H1 (cell line): ENCODE measurements around the gene ME1. TPM values are rescaled to one million over a fixed set of nuclear protein-coding genes. Genes with fewer than 3 reads are reported as not detected.
"Not testable (repeated sequence)": the region's sequence is repeated elsewhere in the genome, so short reads cannot be mapped to it uniquely, and the experiment has no call there.

Experiments
- CTCF ChIA-PET: fragments of 300-600 bp; sonication (Branson Sonifier 250); formaldehyde crosslinking; loops from one replicate; lab custom pipeline; 2021; ENCODE audit not compliant: partially characterized antibody; lab: Charles Lee
- POLR2A ChIA-PET: fragments of 300-600 bp; sonication (Branson Sonifier 250); formaldehyde crosslinking; loops from one replicate; lab custom pipeline; 2021; ENCODE audit warnings: inconsistent platforms; ENCODE audit not compliant: partially characterized antibody; lab: Charles Lee
- DNase-seq, 2 experiments: peaks; one replicate each; pipeline versions ENCODE4 v3.0.0 to v3.0.0-alpha.2; 2010 to 2022; ENCODE audit warnings: low spot score in 2 of 2, low read depth in 1 of 2, mixed read lengths in 1 of 2
- FAIRE-seq: peaks from 2 replicates; lab custom pipeline; 2011; peaks lifted over from hg19 to GRCh38; lab: Jason Lieb, UNC
- H2AFZ ChIP-seq: 2 replicates; pipeline ENCODE4 v1.8.1; 2012; ENCODE audit warnings: low read length, inconsistent platforms
- H2AK5ac ChIP-seq: 2 replicates; pipeline ENCODE4 v1.6.1; 2013; ENCODE audit warnings: low read depth, low read length
- H2BK120ac ChIP-seq: replicated peaks from 2 replicates; pipeline ENCODE3; 2013; ENCODE audit warnings: low read depth, low read length, inconsistent platforms
- H2BK12ac ChIP-seq: 2 replicates; pipeline ENCODE4 v1.6.1; 2013; ENCODE audit warnings: low read depth, low read length
- H2BK15ac ChIP-seq: 2 replicates; pipeline ENCODE4 v1.6.1; 2013; ENCODE audit warnings: low read length
- H2BK20ac ChIP-seq: 2 replicates; pipeline ENCODE4 v1.6.1; 2013; ENCODE audit warnings: low read length
- H2BK5ac ChIP-seq: 2 replicates; pipeline ENCODE4 v1.6.1; 2013; ENCODE audit warnings: low read depth, low read length
- H3K14ac ChIP-seq: 2 replicates; pipeline ENCODE4 v1.6.1; 2013; ENCODE audit warnings: inconsistent platforms; ENCODE audit not compliant: insufficient read length
- H3K18ac ChIP-seq: 2 replicates; pipeline ENCODE4 v1.6.1; 2013; ENCODE audit warnings: low read length; ENCODE audit errors: extremely low read depth
- H3K23ac ChIP-seq: 2 replicates; pipeline ENCODE4 v1.6.1; 2013; ENCODE audit warnings: inconsistent platforms; ENCODE audit not compliant: insufficient read length
- H3K23me2 ChIP-seq: 2 replicates; pipeline ENCODE4 v1.6.1; 2013; ENCODE audit warnings: low read depth, low read length
- H3K27ac ChIP-seq: 2 replicates; pipeline ENCODE4 v1.6.1; 2011; ENCODE audit warnings: low read depth, low read length, inconsistent platforms
- H3K27me3 ChIP-seq, 4 experiments: replicated peaks in 1 of 4; 1 replicate in 1 of 4; 2 replicates in 3 of 4; pipeline versions ENCODE4 v1.6.1 to v1.8.1; 2011 to 2013; ENCODE audit warnings: low read length in 3 of 4, mild to moderate bottlenecking in 3 of 4, inconsistent platforms in 2 of 4, mixed read lengths in 2 of 4, moderate library complexity in 1 of 4; ENCODE audit not compliant: control insufficient read depth in 3 of 4, insufficient read depth in 3 of 4; ENCODE audit errors: extremely low read depth in 1 of 4
- H3K36me3 ChIP-seq, 4 experiments: 2 replicates each; pipeline versions ENCODE4 v1.6.1 to v1.8.1; 2011 to 2013; ENCODE audit warnings: mild to moderate bottlenecking in 4 of 4, low read length in 3 of 4, moderate library complexity in 2 of 4, control low read depth in 1 of 4, inconsistent platforms in 1 of 4; ENCODE audit not compliant: insufficient read depth in 4 of 4, control insufficient read depth in 2 of 4
- H3K4ac ChIP-seq: replicated peaks from 2 replicates; pipeline ENCODE3; 2013; ENCODE audit warnings: low read length, low read depth, mixed read lengths, inconsistent platforms; ENCODE audit not compliant: insufficient read length
- H3K4me1 ChIP-seq, 4 experiments: replicated peaks in 1 of 4; 1 replicate in 1 of 4; 2 replicates in 3 of 4; pipeline versions ENCODE4 v1.6.1 to v1.8.1; 2011 to 2013; ENCODE audit warnings: low read length in 3 of 4, inconsistent platforms in 2 of 4, mixed read lengths in 1 of 4; ENCODE audit not compliant: insufficient read depth in 4 of 4, control insufficient read depth in 3 of 4
- H3K4me2 ChIP-seq, 2 experiments: 2 replicates each; pipeline versions ENCODE4 v1.6.1 to v1.8.1; 2011 to 2013; ENCODE audit warnings: low read depth in 2 of 2, low read length in 2 of 2, control low read depth in 1 of 2, inconsistent platforms in 1 of 2, mild to moderate bottlenecking in 1 of 2; ENCODE audit not compliant: insufficient read depth in 1 of 2
- H3K4me3 ChIP-seq, 4 experiments: fragments of 200-600, 300-600 bp in 1 of 4; sonication (generic), shearing (Covaris generic), sonication (Bioruptor Twin) in 1 of 4; 2 replicates each; pipeline versions ENCODE4 v1.5.1 to v1.8.1; 2011 to 2016; ENCODE audit warnings: low read length in 4 of 4, low read depth in 3 of 4, control low read depth in 2 of 4, inconsistent platforms in 2 of 4, mild to moderate bottlenecking in 2 of 4, mixed read lengths in 1 of 4, moderate library complexity in 1 of 4; ENCODE audit not compliant: insufficient read depth in 2 of 4; ENCODE audit errors: extremely low read depth in 1 of 4
- H3K56ac ChIP-seq: replicated peaks from 2 replicates; pipeline ENCODE3; 2013; ENCODE audit warnings: low read depth, mild to moderate bottlenecking, mixed read lengths, low read length, inconsistent platforms; ENCODE audit not compliant: insufficient read length
- H3K79me1 ChIP-seq: 2 replicates; pipeline ENCODE4 v1.6.1; 2013; ENCODE audit warnings: low read depth, low read length, control low read depth
- H3K79me2 ChIP-seq, 2 experiments: 2 replicates each; pipeline versions ENCODE4 v1.6.1 to v1.8.1; 2012 to 2013; ENCODE audit warnings: low read length in 2 of 2, mild to moderate bottlenecking in 2 of 2, inconsistent platforms in 1 of 2; ENCODE audit not compliant: insufficient read depth in 2 of 2, control insufficient read depth in 1 of 2
- H3K9ac ChIP-seq, 4 experiments: replicated peaks in 1 of 4; 1 replicate in 1 of 4; 2 replicates in 3 of 4; pipeline versions ENCODE4 v1.6.1 to v1.8.1; 2011 to 2013; ENCODE audit warnings: low read depth in 3 of 4, low read length in 3 of 4, control low read depth in 2 of 4, mild to moderate bottlenecking in 2 of 4, moderate library complexity in 2 of 4, inconsistent platforms in 1 of 4; ENCODE audit errors: extremely low read depth in 1 of 4
- H3K9me3 ChIP-seq, 2 experiments: 2 replicates each; pipeline versions ENCODE4 v1.6.1 to v1.8.1; 2012 to 2013; ENCODE audit warnings: mild to moderate bottlenecking in 2 of 2, moderate library complexity in 2 of 2, control low read depth in 1 of 2, inconsistent platforms in 1 of 2, low read depth in 1 of 2, low read length in 1 of 2, mixed read lengths in 1 of 2; ENCODE audit not compliant: insufficient read depth in 2 of 2
- H4K20me1 ChIP-seq, 2 experiments: replicated peaks in 1 of 2; 2 replicates each; pipeline versions ENCODE3 to v1.8.1; 2011 to 2013; ENCODE audit warnings: inconsistent platforms in 2 of 2, low read length in 2 of 2, mild to moderate bottlenecking in 1 of 2; ENCODE audit not compliant: insufficient read depth in 2 of 2, control insufficient read depth in 1 of 2
- H4K5ac ChIP-seq: 2 replicates; pipeline ENCODE4 v1.6.1; 2013; ENCODE audit warnings: low read length, low read depth, mixed read lengths, inconsistent platforms; ENCODE audit not compliant: insufficient read length
- H4K8ac ChIP-seq: 2 replicates; pipeline ENCODE4 v1.8.0; 2013; ENCODE audit warnings: mild to moderate bottlenecking, moderate library complexity, low read length, inconsistent platforms; ENCODE audit not compliant: insufficient read depth; ENCODE audit errors: extremely low read depth
- H4K91ac ChIP-seq: replicated peaks from 2 replicates; pipeline ENCODE3; 2013; ENCODE audit warnings: low read length, mixed read lengths, inconsistent platforms; ENCODE audit not compliant: insufficient read length
- WGBS, 2 experiments: shearing (Covaris generic) in 1 of 2; methylation state at CpG; one replicate each; pipeline versions ENCODE4 v1.1.6 to v1.1.7; 2013 to 2015; ENCODE audit warnings: low lambda C conversion rate in 2 of 2, mixed read lengths in 2 of 2, inconsistent platforms in 1 of 2, low coverage in 1 of 2, missing lambda C conversion rate in 1 of 2; ENCODE audit not compliant: insufficient replicate concordance in 2 of 2, insufficient coverage in 1 of 2, insufficient read length in 1 of 2; ENCODE audit errors: extremely low coverage in 1 of 2, missing lambda C conversion rate in 1 of 2; 5-methylcytosine and 5-hydroxymethylcytosine counted together
- polyA plus RNA-seq, 7 experiments: library from polyadenylated mRNA; depleted of rRNA in 3 of 7; stranded (reverse) in 5 of 7; unstranded in 2 of 7; fragments of >200 nt in 5 of 7; fragments of 200-250 nt in 2 of 7; gene quantifications; 1 replicate in 5 of 7; 2 replicates in 1 of 7; 4 replicates in 1 of 7; pipeline versions ENCODE4 v1.2.1 to v1.2.3, GENCODE V29; 2011 to 2013; ENCODE audit warnings: missing spikeins in 2 of 7, mixed read lengths in 2 of 7
- total RNA-seq: library from RNA; stranded (reverse); fragmentation: NEBNext Ultra II Directional; extraction: Animal tissue kit (Norgen Biotek cat#: 25700); gene quantifications from 2 replicates; pipeline ENCODE4 v1.2.1, GENCODE V29; 2021

ME1 gene
- total and polyA plus RNA-seq, 2 of the 8 experiments (the other 6 are each of a cell fraction or from before 2014, with no cell fraction given), result 1.3 to 3.9 TPM

GRCh38 chr6:83256719-83257118, 174.1 kb downstream of the ME1 start:
- H4K8ac ChIP-seq, H4K20me1 ChIP-seq, H2BK15ac ChIP-seq, H3K27me3 ChIP-seq, H2BK12ac ChIP-seq, H3K23ac ChIP-seq, FAIRE-seq, H3K4me1 ChIP-seq, H3K27ac ChIP-seq, H2BK20ac ChIP-seq, H3K23me2 ChIP-seq, H3K18ac ChIP-seq, H2BK120ac ChIP-seq, H3K4me3 ChIP-seq, H3K9me3 ChIP-seq, H3K4me2 ChIP-seq, H2AFZ ChIP-seq, H3K9ac ChIP-seq, H4K5ac ChIP-seq, H4K91ac ChIP-seq, H3K79me2 ChIP-seq, POLR2A ChIA-PET, H3K4ac ChIP-seq, H2AK5ac ChIP-seq, H3K79me1 ChIP-seq, H3K36me3 ChIP-seq, H3K14ac ChIP-seq, H2BK5ac ChIP-seq, H3K56ac ChIP-seq, DNase-seq: not testable (repeated sequence)
- CTCF ChIA-PET, result interaction anchor here (1.4 kb wide), 1 partner anchor 16 kb away, joined by 3 read pairs; no protein-coding TSS in a partner anchor
- WGBS, 2 experiments, result 98% methylated on average over 3 of the region's 3 CpGs; no CpG with 5 or more reads in 1 of the 2 experiments
